Panc1 (cell line): ENCODE measurements around the gene PCDHGB2.

ENCODE experiments used
- CTCF ChIP-seq: fragments of 450-650 bp; IDR thresholded peaks from 2 replicates; pipeline ENCODE4 v1.5.1; 2017; ENCODE audit warnings: mild to moderate bottlenecking
- REST ChIP-seq, 2 experiments: IDR thresholded peaks; 2 replicates each; pipeline ENCODE4 v1.6.1; 2011 to 2012; ENCODE audit warnings: low read depth in 2 of 2, control low read depth in 1 of 2, low read length in 1 of 2, mild to moderate bottlenecking in 1 of 2, moderate library complexity in 1 of 2; ENCODE audit not compliant: insufficient read depth in 1 of 2

GRCh38 chr5:141384471-141385267 lies 24.9 kb downstream of the PCDHGB2 start:
- TF ChIP-seq CTCF (no peak), REST (IDR thresholded peaks at IDR 0.05; ENCODE audit: insufficient read depth in 1 of 2, low read depth in 2 of 2, low read length in 1 of 2) (no peak)
